HUDEP-2 (cell line): ENCODE measurements around the gene ARF5.

ENCODE experiments used
- DNase-seq, 76 experiments: peaks; one replicate each; lab custom pipeline; 2025; ENCODE audit not compliant: unreplicated experiment in 76 of 76; lab: John Stamatoyannopoulos, UW

The ARF5 gene

DNA sequence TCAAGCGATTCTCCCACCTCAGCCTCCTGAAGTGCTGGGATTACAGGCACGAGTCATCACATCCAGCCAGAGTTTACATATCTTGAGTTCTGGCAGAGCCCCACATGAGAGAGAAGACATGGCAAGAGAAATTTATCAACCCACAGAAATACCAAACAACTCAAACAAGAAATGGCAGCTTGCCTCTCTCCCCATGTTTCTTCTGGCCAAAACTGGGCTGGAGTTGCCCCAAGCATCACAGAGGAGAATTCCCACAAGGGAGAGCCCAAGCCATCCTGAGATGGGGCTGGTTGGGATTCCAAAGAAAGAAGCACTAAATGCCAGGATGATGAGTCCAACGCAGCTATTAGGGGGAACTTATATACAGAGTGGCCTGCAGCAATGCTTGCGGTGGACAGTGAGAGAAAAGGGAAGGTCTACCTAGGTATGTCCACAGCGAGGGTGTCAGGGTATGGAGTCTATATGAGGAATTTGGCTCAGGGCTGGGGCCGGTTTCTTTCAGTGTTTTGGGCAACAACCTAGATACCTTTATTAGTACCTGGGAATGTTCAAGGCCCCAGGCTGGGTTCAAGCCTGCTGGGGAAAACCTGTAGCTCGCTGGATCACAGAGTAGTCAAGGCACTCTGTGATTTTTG lies 44.2 kb downstream of the ARF5 start:
- DNase-seq = no peak

DNA sequence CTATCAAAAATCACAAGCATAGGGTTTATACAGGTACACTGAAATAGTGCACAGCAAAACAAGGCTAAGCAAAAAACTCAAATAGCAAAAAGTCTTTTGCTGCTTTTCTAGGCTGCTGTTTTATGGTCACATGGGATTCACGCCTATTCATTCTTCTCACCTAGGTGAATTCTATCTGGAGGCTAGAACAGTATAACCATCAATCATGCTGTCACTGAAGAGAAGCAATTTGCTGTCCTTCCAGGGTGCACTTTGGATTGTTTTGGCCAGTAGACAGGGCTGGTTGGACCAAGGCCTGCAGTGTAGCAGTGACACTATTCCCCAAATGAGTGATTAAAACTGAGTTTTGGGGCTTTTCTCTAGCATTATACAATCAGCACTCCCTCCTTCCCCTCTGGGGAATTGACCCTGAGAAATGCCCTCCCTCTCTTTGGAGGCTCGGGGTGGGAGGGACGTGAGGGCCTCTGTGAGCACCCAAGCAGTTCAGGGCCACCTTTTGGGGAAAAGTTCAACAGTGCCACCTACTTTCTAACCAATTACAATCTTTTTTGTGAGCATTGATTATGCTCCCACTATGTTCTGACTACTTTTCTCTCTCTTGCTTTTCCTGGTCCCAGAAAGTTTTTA lies 47.6 kb downstream of the ARF5 start:
- DNase-seq = no peak

DNA sequence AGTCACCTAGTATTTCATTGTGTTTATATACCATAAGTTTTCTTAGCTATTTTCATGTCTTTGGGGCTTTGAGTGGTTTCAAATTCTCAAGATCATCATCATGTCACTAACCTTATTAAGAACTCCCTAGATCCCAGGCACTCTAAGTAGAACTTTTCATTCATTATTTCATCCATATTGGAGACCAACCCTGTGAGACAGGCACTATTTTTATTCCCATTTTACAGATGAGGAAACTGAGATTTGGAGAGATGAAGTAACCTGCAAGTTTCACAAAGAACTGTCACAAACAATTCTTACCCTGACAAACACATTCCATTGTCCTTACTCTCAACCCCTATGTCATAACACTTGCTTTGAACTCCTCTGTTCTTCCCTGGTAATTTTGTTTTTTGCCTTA lies 50.0 kb downstream of the ARF5 start:
- no peak for DNase-seq
